ENCODE results near the gene ALK. TPM values are rescaled to one million over a fixed set of nuclear protein-coding genes. Genes with fewer than 3 reads are reported as not detected.

The ALK gene
- total and polyA plus RNA-seq, 2 experiments from 2014 or later: 0.35 TPM; not detected in 1

- Mint-ChIP-seq H3K4me1 (peaks cover 50% of the 10 kb centered on the region), H3K36me3 (ENCODE audit: low read depth) (no peaks in the 10 kb centered on the region), H3K27me3 (ENCODE audit: insufficient read depth, low read depth, poor library complexity) (peaks cover 5% of the 10 kb centered on the region), H3K4me3 (no peak overlapping the region), H3K9me3 (no peaks in the 10 kb centered on the region; the same call in 2 of the 3 replicates), H3K27ac (no peak overlapping the region)
- Histone ChIP-seq H3K4me1 (ENCODE audit: insufficient read depth) (peaks cover 61% of the 10 kb centered on the region), H3F3A (replicated peaks; ENCODE audit: low read depth) (no peaks in the 10 kb centered on the region), H3K4me2 (peak overlapping the region; percentile 46), H3K36me3 (ENCODE audit: insufficient read depth) (no peaks in the 10 kb centered on the region), H3K9me2 (ENCODE audit: insufficient read depth) (0 out of 2 replicates have a peak, but pooled peaks cover 5% of the 10 kb centered on the region), H3K79me2 (replicated peaks; ENCODE audit: insufficient read depth) (no peaks in the 10 kb centered on the region), H3K27me3 (ENCODE audit: insufficient read depth) (peaks cover 8% of the 10 kb centered on the region; the same call in 1 of the 2 replicates), H3K27ac (ENCODE audit: low read depth) (no peak overlapping the region), H2AFZ (no peak overlapping the region), H4K20me1 (replicated peaks; ENCODE audit: insufficient read depth) (no peaks in the 10 kb centered on the region), H3K4me3 (0 out of 2 replicates have a peak overlapping the region, but pooled peaks have one; percentile 16)
- ATAC-seq (peak; percentile 65), DNase-seq (ENCODE audit: low spot score) (peak; percentile 44)
- TF ChIP-seq CTCF (conservative IDR thresholded peaks at IDR 0.05; ENCODE audit: low read depth in 2 of 2) (no peak), POLR2AphosphoS5 (IDR thresholded peaks at IDR 0.05; ENCODE audit: low read depth) (no peak), CREB1 (CRISPR knock-in tag; IDR thresholded peaks at IDR 0.05; ENCODE audit: low read depth) (no peak), NANOG (IDR thresholded peaks at IDR 0.05; ENCODE audit: borderline replicate concordance) (no peak), ZNF331 (CRISPR knock-in tag; IDR thresholded peaks at IDR 0.05; ENCODE audit: low read depth) (no peak), ZNF114 (CRISPR knock-in tag; IDR thresholded peaks at IDR 0.05) (no peak), EZH2phosphoT487 (IDR thresholded peaks at IDR 0.05; ENCODE audit: unreplicated experiment) (no peak), JUNB (IDR thresholded peaks at IDR 0.05; ENCODE audit: unreplicated experiment) (no peak), EZH2 (IDR thresholded peaks at IDR 0.05; ENCODE audit: low read depth, unreplicated experiment) (no peak), STAT1 (IDR thresholded peaks at IDR 0.05; ENCODE audit: unreplicated experiment) (no peak), ETS1 (IDR thresholded peaks at IDR 0.05) (no peak)
- TF ChIP-seq, protein P1, sequence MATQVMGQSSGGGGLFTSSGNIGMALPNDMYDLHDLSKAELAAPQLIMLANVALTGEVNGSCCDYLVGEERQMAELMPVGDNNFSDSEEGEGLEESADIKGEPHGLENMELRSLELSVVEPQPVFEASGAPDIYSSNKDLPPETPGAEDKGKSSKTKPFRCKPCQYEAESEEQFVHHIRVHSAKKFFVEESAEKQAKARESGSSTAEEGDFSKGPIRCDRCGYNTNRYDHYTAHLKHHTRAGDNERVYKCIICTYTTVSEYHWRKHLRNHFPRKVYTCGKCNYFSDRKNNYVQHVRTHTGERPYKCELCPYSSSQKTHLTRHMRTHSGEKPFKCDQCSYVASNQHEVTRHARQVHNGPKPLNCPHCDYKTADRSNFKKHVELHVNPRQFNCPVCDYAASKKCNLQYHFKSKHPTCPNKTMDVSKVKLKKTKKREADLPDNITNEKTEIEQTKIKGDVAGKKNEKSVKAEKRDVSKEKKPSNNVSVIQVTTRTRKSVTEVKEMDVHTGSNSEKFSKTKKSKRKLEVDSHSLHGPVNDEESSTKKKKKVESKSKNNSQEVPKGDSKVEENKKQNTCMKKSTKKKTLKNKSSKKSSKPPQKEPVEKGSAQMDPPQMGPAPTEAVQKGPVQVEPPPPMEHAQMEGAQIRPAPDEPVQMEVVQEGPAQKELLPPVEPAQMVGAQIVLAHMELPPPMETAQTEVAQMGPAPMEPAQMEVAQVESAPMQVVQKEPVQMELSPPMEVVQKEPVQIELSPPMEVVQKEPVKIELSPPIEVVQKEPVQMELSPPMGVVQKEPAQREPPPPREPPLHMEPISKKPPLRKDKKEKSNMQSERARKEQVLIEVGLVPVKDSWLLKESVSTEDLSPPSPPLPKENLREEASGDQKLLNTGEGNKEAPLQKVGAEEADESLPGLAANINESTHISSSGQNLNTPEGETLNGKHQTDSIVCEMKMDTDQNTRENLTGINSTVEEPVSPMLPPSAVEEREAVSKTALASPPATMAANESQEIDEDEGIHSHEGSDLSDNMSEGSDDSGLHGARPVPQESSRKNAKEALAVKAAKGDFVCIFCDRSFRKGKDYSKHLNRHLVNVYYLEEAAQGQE (IDR thresholded peaks at IDR 0.05; ENCODE audit: unreplicated experiment): no peak
- TF ChIP-seq, protein P2, sequence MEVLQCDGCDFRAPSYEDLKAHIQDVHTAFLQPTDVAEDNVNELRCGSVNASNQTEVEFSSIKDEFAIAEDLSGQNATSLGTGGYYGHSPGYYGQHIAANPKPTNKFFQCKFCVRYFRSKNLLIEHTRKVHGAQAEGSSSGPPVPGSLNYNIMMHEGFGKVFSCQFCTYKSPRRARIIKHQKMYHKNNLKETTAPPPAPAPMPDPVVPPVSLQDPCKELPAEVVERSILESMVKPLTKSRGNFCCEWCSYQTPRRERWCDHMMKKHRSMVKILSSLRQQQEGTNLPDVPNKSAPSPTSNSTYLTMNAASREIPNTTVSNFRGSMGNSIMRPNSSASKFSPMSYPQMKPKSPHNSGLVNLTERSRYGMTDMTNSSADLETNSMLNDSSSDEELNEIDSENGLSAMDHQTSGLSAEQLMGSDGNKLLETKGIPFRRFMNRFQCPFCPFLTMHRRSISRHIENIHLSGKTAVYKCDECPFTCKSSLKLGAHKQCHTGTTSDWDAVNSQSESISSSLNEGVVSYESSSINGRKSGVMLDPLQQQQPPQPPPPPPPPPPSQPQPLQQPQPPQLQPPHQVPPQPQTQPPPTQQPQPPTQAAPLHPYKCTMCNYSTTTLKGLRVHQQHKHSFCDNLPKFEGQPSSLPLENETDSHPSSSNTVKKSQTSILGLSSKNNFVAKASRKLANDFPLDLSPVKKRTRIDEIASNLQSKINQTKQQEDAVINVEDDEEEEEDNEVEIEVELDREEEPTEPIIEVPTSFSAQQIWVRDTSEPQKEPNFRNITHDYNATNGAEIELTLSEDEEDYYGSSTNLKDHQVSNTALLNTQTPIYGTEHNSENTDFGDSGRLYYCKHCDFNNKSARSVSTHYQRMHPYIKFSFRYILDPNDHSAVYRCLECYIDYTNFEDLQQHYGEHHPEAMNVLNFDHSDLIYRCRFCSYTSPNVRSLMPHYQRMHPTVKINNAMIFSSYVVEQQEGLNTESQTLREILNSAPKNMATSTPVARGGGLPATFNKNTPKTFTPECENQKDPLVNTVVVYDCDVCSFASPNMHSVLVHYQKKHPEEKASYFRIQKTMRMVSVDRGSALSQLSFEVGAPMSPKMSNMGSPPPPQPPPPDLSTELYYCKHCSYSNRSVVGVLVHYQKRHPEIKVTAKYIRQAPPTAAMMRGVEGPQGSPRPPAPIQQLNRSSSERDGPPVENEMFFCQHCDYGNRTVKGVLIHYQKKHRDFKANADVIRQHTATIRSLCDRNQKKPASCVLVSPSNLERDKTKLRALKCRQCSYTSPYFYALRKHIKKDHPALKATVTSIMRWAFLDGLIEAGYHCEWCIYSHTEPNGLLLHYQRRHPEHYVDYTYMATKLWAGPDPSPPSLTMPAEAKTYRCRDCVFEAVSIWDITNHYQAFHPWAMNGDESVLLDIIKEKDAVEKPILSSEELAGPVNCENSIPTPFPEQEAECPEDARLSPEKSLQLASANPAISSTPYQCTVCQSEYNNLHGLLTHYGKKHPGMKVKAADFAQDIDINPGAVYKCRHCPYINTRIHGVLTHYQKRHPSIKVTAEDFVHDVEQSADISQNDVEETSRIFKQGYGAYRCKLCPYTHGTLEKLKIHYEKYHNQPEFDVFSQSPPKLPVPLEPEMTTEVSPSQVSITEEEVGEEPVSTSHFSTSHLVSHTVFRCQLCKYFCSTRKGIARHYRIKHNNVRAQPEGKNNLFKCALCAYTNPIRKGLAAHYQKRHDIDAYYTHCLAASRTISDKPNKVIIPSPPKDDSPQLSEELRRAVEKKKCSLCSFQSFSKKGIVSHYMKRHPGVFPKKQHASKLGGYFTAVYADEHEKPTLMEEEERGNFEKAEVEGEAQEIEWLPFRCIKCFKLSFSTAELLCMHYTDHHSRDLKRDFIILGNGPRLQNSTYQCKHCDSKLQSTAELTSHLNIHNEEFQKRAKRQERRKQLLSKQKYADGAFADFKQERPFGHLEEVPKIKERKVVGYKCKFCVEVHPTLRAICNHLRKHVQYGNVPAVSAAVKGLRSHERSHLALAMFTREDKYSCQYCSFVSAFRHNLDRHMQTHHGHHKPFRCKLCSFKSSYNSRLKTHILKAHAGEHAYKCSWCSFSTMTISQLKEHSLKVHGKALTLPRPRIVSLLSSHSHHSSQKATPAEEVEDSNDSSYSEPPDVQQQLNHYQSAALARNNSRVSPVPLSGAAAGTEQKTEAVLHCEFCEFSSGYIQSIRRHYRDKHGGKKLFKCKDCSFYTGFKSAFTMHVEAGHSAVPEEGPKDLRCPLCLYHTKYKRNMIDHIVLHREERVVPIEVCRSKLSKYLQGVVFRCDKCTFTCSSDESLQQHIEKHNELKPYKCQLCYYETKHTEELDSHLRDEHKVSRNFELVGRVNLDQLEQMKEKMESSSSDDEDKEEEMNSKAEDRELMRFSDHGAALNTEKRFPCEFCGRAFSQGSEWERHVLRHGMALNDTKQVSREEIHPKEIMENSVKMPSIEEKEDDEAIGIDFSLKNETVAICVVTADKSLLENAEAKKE (CRISPR knock-in tag; IDR thresholded peaks at IDR 0.05): no peak
Measured at GRCh38 chr2:29900971-29901633, 20.3 kb downstream of the ALK start.
